CD4-positive, alpha-beta T cell treated with Interleukin-21 for 1 hour (primary cell): ENCODE measurements around the gene PIP5K1A.
"Not testable (repeated sequence)": the region's sequence is repeated elsewhere in the genome, so short reads cannot be mapped to it uniquely, and the experiment has no call there.

Experiments
- DNase-seq: peaks from one replicate; pipeline ENCODE4 v3.0.0-alpha.2; 2020

Gene PIP5K1A

GRCh38 chr1:151193304-151193703 is 5.0 kb upstream of the PIP5K1A start:
- no peak for DNase-seq

DNA sequence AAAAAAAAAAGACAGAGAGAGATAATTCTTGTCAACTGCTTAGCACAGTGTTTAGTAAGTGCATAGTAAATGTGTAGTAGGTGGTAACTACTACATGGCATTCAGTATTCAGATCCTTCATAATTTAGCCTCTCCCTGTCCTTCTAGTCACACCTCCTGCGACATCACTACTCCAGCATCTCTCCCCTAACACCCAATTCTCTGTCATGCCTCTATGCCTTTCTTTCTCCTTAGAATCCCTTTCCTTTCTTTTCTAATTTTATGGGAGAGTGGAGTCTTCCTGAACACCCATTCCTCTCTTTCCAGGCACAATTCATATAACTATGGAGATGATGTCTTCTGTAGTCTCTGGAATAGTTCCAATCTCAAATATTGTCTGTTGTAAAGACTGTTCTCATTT is 4.5 kb upstream of the PIP5K1A start:
- DNase-seq: no peak

- DNase-seq: not testable (repeated sequence)
Observed at GRCh38 chr1:151194894-151195594, 3.3 kb upstream of the PIP5K1A start.

DNA sequence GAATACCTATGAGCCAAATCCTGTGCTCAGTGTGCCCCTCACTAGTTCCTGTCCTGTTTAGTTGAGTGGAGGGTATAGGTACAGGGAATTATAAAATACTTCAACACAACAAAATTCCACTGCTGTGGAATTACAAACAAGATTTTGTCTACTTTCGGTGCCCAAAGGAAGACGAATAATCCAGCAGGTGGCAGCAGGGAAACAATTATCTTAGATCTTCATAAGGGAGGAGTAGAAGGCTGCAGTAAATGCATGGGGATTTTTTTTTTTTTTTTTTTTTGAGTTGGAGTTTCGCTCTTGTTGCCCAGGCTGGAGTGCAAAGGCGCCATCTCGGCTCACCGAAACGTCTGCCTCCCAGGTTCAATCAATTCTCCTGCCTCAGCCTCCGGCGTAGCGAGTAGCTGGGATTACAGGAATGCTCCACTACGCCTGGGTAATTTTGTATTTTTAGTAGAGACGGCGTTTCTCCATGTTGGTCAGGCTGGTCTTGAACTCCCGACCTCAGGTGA is 2.0 kb upstream of the PIP5K1A start:
- DNase-seq: peak; percentile 75

DNA sequence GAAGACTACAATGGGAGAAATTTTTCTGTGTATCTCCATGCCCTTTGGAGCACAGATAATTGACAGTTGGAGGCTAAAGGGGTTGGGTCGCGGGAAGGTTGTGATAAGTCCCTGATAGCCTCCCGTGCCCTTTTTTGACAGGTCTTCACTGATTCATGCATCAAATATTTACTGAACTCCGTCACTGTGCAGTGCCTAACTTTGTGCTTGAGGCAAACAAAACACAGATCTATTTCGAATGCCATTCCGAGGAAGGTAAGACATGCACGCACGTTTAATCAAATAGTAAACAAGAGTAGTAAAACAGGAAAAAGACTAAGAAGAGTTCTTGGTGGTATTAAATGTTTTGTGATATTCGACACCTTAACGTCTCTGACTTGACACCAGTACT is 494 bp upstream of the PIP5K1A start:
- DNase-seq: no peak

- peak; percentile 4 for DNase-seq
Observed at GRCh38 chr1:151199873-151200581, 1.7 kb downstream of the PIP5K1A start.

DNA sequence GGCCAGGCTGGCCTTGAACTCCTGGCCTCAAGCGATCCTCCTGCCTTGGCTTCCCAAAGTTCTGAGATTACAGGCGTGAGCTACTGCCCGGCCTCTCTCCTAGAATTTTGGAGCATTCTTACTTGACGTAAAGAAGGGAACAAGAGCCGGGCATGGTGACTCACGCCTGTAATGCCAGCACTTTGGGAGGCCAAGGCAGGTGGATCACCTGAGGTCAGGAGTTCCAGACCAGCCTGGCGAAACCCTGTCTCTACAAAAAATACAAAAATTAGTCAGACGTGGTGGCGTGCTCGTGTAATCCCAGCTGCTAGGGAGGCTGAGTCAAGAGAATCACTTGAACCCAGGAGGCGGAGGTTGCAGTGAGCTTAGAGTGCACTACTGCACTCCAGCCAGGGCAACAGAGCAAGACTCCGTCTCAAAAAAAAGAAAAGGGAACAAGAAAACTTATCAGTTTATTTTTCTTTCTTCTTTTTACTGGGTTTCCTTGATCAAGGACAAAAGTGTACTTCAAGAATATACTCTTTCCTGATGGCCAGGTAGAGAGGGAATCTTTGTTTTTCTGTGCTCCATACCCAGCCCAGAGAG is 7.1 kb downstream of the PIP5K1A start:
- DNase-seq: not testable (repeated sequence)

- no peak for DNase-seq
Observed at GRCh38 chr1:151210830-151211229, 12.5 kb downstream of the PIP5K1A start.

DNA sequence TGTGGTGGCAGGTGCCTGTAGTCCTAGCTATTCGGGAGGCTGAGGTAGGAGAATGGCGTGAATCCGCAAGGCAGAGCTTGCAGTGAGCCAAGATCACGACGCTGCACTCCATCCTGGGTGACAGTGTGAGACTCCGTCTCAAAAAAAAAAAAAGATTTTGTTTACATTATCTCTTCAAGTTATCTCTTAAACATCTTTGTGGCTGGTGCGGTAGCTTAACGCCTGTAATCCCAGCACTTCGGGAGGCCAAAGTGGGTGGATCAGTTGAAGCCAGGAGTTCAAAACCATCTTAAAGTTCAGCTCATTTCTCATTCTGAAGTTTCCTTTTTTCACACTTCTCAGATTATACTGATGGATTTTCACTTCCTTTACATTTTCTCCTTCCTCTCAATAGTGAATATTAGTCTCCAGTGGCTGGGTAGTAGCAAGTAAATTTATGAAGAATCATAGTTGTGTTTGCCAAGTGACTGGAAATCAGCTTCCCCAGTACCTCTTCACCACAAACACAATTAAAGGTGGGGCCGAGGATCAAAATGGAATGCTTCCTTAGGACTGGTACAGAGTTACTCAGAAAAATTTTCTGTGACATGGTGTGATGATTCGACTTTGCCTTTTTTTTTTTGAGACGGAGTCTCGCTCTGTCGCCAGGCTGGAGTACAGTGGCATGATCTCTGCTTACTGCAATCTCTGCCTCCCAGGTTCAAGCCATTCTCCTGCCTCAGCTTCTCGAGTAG is 13.8 kb downstream of the PIP5K1A start:
- DNase-seq: peak; percentile 6

GRCh38 chr1:151213560-151213959 is 15.2 kb downstream of the PIP5K1A start:
- DNase-seq: no peak

GRCh38 chr1:151221616-151222015 is 23.3 kb downstream of the PIP5K1A start:
- no peak for DNase-seq

GRCh38 chr1:151222130-151222529 is 23.8 kb downstream of the PIP5K1A start:
- no peak for DNase-seq

DNA sequence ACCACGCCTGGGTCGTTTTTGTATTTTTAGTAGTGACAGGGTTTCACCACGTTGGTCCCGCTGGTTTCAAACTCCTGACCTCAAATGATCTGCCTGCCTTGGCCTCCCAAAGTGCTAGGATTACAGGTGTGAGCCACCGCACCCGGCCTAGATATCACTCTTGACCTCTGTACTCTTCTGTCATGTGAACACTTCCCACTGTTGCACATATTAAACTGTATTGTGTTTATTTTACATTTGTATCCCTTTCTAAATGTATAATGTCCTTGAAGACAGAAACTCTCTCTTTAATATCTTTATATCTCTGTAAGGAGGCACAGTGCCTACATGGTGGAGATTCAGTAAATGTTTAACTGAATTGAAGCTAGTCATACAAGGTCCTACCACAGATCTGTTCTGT is 36.9 kb downstream of the PIP5K1A start:
- DNase-seq: no peak

DNA sequence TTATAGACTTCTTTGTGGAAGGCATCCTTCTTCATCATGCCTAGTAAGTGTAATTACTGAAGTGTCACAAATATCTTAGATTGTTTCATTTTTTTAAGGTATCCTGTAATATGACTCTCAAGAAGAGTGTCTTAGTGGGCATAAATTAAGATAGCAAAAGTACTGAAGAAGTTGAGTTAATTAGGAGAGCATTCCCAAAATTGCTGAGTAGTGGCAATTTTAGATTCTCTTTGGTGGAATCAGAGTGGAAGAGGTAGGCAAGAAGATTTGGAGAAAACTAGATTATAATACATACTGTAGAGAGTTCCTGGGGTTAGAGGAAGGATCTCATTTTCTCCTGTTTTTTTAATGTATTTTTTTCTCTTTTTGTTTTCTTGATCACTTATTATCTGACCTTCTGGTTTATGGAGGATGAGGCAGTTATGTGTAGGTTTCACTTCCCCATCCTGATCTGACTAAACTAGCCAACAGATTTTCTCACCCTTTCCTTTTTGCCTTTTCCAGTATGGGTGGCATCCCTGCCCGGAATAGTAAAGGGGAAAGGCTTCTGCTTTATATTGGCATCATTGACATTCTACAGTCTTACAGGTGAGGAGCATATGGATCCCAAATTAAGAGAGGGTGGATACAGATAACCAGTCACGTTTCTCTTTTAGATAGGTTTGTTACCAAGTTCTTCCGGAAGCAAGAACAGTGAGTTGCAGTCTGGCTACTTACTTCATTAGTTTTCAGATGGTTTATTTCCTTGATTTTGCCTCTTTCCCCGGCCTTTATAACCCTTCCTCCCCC is 39.5 kb downstream of the PIP5K1A start:
- DNase-seq: no peak

- DNase-seq: no peak
Observed at GRCh38 chr1:151238467-151238739, 40.1 kb downstream of the PIP5K1A start.

- no peak for DNase-seq
Observed at GRCh38 chr1:151242442-151242841, 44.1 kb downstream of the PIP5K1A start.

DNA sequence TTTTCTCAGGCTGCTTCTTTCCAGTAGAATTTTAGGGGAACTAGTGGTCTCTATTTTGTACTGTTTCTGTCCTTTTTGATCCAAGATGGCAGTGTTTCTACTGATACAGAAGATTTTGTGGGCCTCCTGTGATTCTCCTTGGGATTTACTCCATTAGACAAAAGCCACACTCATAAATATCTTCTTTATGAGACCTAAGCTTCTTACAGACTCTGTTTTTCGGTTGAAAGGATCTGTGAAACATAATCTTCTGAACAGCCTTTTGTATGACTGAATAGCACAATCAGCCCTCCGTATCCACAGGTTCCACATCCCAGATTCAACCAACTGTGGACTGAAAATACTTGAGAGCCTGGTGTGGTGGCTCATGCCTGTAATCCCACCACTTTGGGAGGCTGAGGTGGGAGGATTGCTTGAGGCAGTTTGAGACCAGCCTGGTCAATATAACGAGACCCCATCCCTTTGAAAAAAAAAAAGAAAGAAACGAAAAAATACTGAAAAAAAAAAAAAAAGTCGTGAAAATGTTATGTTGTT is 45.4 kb downstream of the PIP5K1A start:
- no peak for DNase-seq

GRCh38 chr1:151246786-151247185 is 48.4 kb downstream of the PIP5K1A start:
- no peak for DNase-seq

DNA sequence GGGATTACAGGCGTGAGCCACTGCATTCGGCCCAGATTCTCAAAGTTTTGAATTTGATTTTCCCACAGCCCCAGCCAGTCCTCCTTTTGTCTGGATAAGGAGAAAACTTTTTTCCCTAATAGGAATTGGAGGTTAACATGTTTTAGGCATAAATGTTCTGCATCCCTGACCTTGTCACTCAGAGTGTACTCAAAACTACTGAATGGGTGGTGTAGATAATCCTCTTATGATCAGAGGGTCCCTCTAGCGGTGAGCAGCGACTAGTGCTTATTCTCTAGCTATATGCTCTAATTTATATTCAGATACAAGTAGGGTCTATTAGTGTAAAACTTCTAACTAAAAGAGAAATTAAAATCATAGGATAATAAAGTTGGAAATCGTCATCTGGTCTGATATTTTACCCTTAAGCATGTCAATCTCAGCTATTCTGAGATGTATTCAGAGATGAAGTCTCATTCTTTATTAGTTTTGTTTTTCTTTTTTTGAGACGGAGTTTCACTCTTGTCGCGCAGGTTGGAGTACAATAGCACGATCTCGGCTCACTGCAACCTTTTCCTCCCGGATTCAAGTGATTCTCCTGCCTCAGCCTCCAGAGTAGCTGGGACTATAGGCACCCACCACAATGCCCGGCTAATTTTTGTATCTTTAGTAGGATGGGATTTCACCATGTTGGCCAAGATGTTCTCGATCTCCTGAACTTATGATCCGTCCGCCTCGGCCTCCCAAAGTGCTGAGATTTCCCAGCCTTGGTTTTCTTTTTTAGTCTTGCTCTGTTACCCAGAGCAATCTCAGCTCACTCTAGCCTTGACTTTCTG is 53.5 kb downstream of the PIP5K1A start:
- DNase-seq: peak; percentile 80

GRCh38 chr1:151254217-151255213 is 56.2 kb downstream of the PIP5K1A start, which contains the start of gene PSMD4:
TSS of gene PSMD4 (plus strand) at chr1:151254734. CDS start at chr1:151254783, 49 bp downstream.
- peak; percentile 96 for DNase-seq
